GM10266 (cell line): ENCODE measurements around the gene BTG4.

ENCODE experiments used
- DNase-seq: peaks from one replicate; pipeline ENCODE4 v3.0.0; 2012; ENCODE audit errors: extremely low spot score
- CTCF ChIP-seq: IDR thresholded peaks from 2 replicates; pipeline ENCODE4 v1.5.1; 2012; ENCODE audit warnings: mild to moderate bottlenecking, low read depth; ENCODE audit not compliant: control insufficient read depth, insufficient read depth; ENCODE audit errors: missing control alignments

Gene BTG4

DNA sequence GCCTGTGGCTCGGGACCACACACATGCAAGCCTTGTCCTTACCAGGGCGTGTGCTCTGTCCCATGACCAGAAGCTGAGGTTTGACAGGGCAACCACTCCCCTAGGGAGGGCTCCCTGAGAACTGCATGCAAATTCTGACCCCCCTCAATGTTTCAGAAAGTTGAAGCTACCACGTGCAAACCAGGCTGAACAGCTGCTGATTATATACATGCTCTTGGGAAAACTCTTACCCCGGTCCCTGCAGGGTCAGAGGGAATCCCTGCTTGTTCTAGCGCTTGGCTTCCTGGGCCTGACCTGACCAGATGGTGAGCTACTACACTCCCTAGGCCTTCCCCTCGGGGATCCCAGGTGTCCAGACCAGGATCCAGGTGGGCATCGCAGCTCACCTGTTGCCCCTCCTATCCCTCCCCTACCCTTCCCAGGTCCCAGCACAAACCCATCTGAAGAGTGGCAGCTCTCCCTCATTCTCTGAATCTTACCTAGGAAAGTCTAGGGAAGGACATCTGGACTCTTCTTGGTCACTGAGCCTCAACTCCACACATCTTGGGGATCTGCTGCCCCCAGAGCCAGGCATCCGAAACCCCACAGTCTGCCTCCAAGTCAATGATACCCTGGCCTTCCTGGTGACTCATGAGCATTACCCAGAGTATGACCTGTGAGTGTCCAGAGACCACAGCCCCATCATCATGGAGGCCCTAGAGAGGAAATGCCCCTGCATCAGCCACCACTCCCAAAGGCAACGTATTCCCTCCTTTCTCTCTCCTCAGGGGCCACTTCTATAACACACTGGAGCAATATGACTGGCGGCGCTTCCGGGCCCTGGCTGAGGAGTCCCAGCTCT is 61.5 kb downstream of the BTG4 start:
- TF ChIP-seq CTCF = no peak
- DNase-seq = no peak

GRCh38 chr11:111449696-111450479 is 62.3 kb downstream of the BTG4 start:
- DNase-seq = no peak
- no peak for TF ChIP-seq CTCF

DNA sequence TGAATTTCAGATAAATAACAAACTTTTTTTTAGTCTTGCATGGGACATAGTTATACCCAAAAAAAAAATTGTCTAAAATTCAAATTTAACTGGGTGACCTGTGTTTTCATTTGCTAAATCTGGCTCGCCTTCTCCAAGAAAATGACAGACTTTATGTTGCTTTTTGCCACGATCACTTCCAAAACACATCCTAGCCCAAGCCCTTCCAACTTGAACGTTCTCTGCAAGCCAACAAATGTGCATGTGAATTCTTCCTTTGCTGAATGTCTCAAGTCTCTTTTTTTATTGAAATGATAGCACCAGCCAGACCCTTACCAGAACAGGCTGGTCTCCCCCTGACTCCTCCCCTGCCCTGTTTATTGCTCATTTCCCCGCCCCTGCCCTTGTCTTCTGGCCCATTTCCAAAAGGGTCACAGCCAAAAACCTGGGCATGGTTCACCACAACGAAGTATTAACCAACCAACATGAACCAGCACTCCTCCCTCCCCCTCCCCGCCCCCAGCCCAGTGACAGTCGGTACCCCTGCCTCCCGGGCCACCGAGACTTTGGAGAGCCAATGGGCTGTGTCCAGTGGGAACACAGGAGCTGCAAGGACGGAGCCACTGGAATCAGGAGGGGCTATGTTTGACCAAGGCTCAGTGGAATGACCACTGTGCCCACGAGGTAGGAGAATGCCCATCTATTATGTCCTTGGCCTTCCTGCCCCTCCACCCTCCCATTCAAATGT is 63.2 kb downstream of the BTG4 start:
- no peak for TF ChIP-seq CTCF
- no peak for DNase-seq

DNA sequence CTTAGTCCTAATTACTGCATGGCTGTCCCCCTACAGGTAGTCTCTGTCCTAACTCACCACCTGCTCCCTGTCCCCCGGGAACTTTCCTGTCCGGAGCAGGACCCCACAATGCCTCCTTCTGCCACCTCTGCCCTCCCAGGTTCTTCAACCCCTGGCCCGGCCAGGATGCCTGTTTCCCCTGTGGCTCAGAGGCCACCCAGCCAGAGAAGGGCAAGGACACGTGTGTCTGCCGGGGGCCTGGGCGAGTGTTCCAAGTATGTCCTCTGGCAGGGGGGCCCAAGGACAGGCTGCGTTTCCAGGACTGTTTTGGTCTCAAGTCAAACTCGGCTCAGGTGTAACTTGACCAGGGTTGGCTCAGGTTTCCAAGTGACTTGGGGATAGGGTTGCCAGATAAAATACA is 63.8 kb downstream of the BTG4 start:
- no peak for DNase-seq
- TF ChIP-seq CTCF = no peak

- DNase-seq = no peak
- no peak for TF ChIP-seq CTCF
Observed at GRCh38 chr11:111447931-111448330, 64.3 kb downstream of the BTG4 start.

DNA sequence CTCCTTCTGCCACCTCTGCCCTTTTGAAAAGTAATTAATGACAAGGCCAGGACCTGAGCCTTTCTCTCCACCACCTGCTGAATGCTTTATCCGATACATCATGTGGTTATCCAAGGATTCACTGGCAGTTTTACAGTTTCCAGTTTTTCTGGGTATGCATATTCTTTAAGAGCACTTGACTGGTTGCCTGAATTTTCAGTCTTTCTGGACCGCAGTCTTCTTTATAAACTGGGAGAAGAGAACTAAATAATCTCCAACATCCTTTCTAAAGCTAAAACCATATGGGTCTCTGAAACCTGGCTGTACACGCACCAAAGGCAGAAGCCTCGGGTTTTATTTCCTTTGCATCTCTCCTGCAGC is 65.1 kb downstream of the BTG4 start:
- no peak for TF ChIP-seq CTCF
- DNase-seq = no peak
